ENCODE data around the gene C2orf78. TPM values are rescaled to one million over a fixed set of nuclear protein-coding genes. Genes with fewer than 3 reads are reported as not detected.
"Not testable (repeated sequence)": the region's sequence is repeated elsewhere in the genome, so short reads cannot be mapped to it uniquely, and the experiment has no call there.

The C2orf78 gene
- total and polyA plus RNA-seq, 10 donors: not detected

DNA sequence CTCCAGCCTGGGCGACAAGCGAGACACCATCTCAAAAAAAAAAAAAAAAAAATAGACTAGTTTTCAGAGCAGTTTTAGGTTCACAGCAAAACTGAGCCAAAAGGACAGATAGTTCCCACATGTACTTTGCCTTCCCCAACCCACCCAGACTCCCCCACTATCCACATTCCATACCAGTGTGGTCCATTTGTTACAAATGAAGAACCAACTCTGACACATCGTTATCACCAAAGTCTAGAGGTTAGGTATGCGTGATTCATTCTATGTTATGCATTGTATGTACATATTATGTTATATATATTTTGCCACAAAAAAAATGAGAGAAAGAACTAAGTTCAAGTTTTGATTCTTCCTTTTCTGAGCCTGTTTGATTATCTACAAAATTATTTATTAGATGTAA is 7.6 kb upstream of the C2orf78 start:
- no peaks in the 10 kb centered on the region for H3K27me3 ChIP-seq (replicated peaks in 1 of 7)
- intact Hi-C loops (cut with DNase I; ENCODE audit: low total_unique reads): no loop called here
- 91 to 99% (median 95%) methylated on average over 4 of the region's 4 CpGs for WGBS, 5 donors
- DNase-seq: no peak
- peaks cover 9 to 57% (median 32%) of the 10 kb centered on the region in 6 donors for H3K4me1 ChIP-seq
- no peak overlapping the region for H3K4me3 ChIP-seq
- no peak overlapping the region for H3K27ac ChIP-seq
- no peaks in the 10 kb centered on the region for H3K9me3 ChIP-seq
- peaks cover 0 to 68% (median 51%) of the 10 kb centered on the region in 6 donors for H3K36me3 ChIP-seq
- TF ChIP-seq, protein P1, sequence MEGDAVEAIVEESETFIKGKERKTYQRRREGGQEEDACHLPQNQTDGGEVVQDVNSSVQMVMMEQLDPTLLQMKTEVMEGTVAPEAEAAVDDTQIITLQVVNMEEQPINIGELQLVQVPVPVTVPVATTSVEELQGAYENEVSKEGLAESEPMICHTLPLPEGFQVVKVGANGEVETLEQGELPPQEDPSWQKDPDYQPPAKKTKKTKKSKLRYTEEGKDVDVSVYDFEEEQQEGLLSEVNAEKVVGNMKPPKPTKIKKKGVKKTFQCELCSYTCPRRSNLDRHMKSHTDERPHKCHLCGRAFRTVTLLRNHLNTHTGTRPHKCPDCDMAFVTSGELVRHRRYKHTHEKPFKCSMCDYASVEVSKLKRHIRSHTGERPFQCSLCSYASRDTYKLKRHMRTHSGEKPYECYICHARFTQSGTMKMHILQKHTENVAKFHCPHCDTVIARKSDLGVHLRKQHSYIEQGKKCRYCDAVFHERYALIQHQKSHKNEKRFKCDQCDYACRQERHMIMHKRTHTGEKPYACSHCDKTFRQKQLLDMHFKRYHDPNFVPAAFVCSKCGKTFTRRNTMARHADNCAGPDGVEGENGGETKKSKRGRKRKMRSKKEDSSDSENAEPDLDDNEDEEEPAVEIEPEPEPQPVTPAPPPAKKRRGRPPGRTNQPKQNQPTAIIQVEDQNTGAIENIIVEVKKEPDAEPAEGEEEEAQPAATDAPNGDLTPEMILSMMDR (IDR thresholded peaks at IDR 0.05 in 8 of 11, conservative IDR thresholded peaks at IDR 0.05 in 3 of 11): no peak
- no peak for TF ChIP-seq POLR2AphosphoS5 (IDR thresholded peaks at IDR 0.05)
- no peak for TF ChIP-seq POLR2A (IDR thresholded peaks at IDR 0.05)

DNA sequence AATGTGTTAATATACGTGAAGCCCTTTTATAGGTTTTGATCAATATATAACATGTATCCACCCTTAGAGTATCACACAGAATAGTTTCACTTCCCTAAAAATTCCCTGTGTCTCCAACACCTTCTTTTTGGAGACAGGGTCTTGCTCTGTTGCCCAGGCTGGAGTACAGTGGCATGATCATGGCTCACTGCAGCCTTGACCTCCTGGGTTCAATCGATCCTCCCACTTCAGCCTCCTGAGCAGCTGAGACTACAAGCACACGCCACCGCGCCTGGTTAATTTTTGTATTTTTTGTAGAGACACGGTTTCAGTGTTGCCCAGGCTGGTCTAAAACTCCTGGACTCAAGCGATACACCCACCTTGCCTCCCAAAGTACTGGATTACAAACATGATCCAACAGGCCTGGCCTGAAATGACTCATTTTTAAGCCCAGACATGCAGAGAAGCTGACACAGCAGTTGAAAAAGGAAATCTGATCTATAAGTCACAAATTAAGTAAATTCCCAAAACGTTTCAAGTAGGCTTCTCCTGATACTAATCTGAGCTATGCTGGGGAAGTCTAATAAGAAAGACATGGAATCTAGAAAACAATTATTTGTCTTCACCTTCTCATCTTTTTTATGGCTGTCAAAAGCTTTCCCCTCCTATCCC is 7.0 kb upstream of the C2orf78 start:
- Histone ChIP-seq H3K4me1 (peaks cover 9 to 57% (median 32%) of the 10 kb centered on the region in 6 donors), H3K36me3 (peaks cover 0 to 62% (median 46%) of the 10 kb centered on the region in 6 donors), H3K4me3 (no peak overlapping the region), H3K9me3 (no peaks in the 10 kb centered on the region), H3K27ac (no peak overlapping the region), H3K27me3 (replicated peaks in 1 of 7) (peaks cover 0 to 5% (median 0%) of the 10 kb centered on the region in 7 donors)
- TF ChIP-seq POLR2A (IDR thresholded peaks at IDR 0.05): no peak
- no peak for TF ChIP-seq POLR2AphosphoS5 (IDR thresholded peaks at IDR 0.05)
- TF ChIP-seq, protein P1 (IDR thresholded peaks at IDR 0.05 in 8 of 11, conservative IDR thresholded peaks at IDR 0.05 in 3 of 11): no peak
- intact Hi-C loops (cut with DNase I; ENCODE audit: low total_unique reads): no loop called here
- WGBS, 5 donors: 85 to 95% (median 89%) methylated on average over 8 of the region's 8 CpGs
- no peak for DNase-seq

DNA sequence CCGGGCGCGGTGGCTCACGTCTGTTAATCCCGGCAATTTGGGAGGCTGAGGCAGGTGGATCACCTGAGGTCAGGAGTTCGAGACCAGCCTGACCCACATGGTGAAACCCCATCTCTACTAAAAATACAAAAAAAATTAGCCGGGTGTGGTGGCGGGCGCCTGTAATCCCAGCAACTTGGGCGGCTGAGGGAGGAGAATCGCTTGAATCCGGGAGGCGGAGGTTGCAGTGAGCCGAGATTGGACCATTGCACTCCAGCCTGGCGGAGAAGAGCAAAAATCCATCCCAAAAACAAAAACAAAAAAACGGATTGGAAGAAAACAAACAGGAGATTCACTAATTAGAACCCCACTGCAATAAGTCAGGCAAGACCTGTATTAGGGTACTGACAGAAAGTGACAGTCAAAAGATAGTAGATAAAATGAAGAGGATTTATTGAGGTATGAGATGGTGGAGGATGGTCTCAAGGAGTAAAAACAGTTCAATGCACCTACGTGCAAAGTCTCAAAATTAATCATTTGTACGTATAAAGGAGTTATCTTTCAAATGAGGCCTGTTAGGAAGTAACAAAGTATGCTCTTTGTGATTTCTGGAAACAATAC is 5.0 kb upstream of the C2orf78 start:
- peak overlapping the region; percentile 63 to 80 (median 71) for H3K4me3 ChIP-seq
- H3K27ac ChIP-seq: peak overlapping the region; percentile 86 to 97 (median 94)
- H3K9me3 ChIP-seq; DNase-seq; H3K27me3 ChIP-seq (replicated peaks in 1 of 7); intact Hi-C loops (cut with DNase I; ENCODE audit: low total_unique reads): not testable (repeated sequence)
- peaks cover 0 to 42% (median 26%) of the 10 kb centered on the region in 6 donors for H3K36me3 ChIP-seq
- WGBS, 5 donors: 73 to 77% (median 76%) methylated on average over 18 of the region's 18 CpGs
- peaks cover 9 to 53% (median 32%) of the 10 kb centered on the region in 6 donors for H3K4me1 ChIP-seq

DNA sequence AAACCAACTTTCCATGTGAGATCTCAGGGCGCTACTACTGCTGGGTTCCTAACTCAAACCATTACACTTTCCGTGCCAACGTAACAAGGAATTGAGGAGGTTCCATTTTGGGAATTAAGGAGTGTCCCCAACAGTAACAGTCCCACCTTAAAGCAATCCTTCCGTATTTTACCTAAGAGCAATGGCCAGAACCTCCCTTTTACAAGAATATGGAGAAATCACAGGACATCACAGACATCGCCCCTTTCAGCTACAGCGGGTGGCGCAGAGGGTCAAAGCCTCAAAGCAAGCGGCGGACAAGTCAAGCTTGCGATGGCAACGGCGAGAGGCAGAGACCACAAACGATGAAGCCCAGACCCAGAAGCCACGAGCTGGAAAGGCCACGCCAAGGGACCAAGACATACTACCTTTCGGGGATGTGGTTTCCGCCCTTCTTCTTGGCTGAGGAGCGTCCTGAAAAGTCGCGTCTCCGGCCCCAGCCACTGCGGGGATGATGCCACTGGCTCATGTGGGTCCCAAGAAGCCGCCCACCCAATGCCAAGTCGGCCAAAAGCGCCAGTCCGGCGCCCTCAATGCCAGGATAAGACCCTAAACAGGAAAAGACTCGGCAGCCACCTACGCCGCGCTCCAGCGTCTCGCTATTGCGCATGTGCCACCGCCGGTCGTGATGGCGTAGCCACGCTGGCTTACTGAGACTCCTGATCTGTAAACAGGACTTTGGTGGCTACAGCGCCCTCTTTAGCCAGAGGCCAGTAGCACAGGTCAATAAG is 4.3 kb upstream of the C2orf78 start, which contains the start of gene DUSP11:
Gene DUSP11, minus strand, starts transcription at position 637 of the 770 bp plus-strand sequence. Its CDS starts 129 bp downstream, at position 508.
- Histone ChIP-seq H3K27ac (peak within 1 kb of the TSS; percentile 86 to 97 (median 94)), H3K36me3 (peaks cover 0 to 35% (median 20%) of the 10 kb centered on the region in 6 donors), H3K9me3 (no peaks in the 10 kb centered on the region), H3K4me3 (peak within 1 kb of the TSS; percentile 63 to 80 (median 71)), H3K27me3 (replicated peaks in 1 of 7) (peaks cover 0 to 6% (median 0%) of the 10 kb centered on the region in 7 donors), H3K4me1 (peaks cover 9 to 46% (median 32%) of the 10 kb centered on the region in 6 donors)
- intact Hi-C loops (cut with DNase I; ENCODE audit: low total_unique reads): no loop called here
- TF ChIP-seq POLR2AphosphoS5 (IDR thresholded peaks at IDR 0.05): peak; percentile 97 to 99 (median 99)
- TF ChIP-seq, protein P1 (IDR thresholded peaks at IDR 0.05 in 8 of 11, conservative IDR thresholded peaks at IDR 0.05 in 3 of 11): peak; percentile 85 to 100 (median 95)
- TF ChIP-seq POLR2A (IDR thresholded peaks at IDR 0.05): peak; percentile 27 to 78 (median 76)
- 0 to 1% (median 1%) methylated on average over 33 to 40 of the region's 40 CpGs for WGBS, 5 donors
- DNase-seq: peak; percentile 99
